Upper lobe of left lung (tissue), 4 donors: ENCODE results near the gene PLOD2.

Experiments used
- CTCF ChIP-seq, 6 experiments: fragments of 450-650 bp in 4 of 6; fragments of 200-600 bp in 2 of 6; sonication (generic) in 2 of 6; IDR thresholded peaks; one replicate each; pipeline ENCODE4 v1.5.1; 2016 to 2019; ENCODE audit warnings: antibody characterized with exemption in 6 of 6
- POLR2A ChIP-seq, 4 donors: fragments of 450-650 bp; IDR thresholded peaks; one replicate each; pipeline ENCODE4 v1.5.1; 2016 to 2017; ENCODE audit warnings: antibody characterized with exemption in 4 of 4, mild to moderate bottlenecking in 2 of 4

- TF ChIP-seq CTCF (IDR thresholded peaks at IDR 0.05) (no peak), POLR2A (IDR thresholded peaks at IDR 0.05) (no peak)
These were observed 116.9 kb downstream of the PLOD2 start for GRCh38 chr3:146044046-146044445.
